Measurements from ENCODE around the gene ATP6V1B1.

Gene ATP6V1B1

GRCh38 chr2:70979180-70979488, 43.4 kb downstream of the ATP6V1B1 start:
- H3K27ac ChIP-seq, result no peak overlapping the region
- TF ChIP-seq CTCF (IDR thresholded peaks at IDR 0.05) (no peak), ZFX (IDR thresholded peaks at IDR 0.05; ENCODE audit: borderline replicate concordance) (no peak)

- no peak overlapping the region for H3K27ac ChIP-seq
- TF ChIP-seq CTCF (IDR thresholded peaks at IDR 0.05) (no peak), ZFX (IDR thresholded peaks at IDR 0.05; ENCODE audit: borderline replicate concordance) (no peak)
These were observed 43.9 kb downstream of the ATP6V1B1 start for GRCh38 chr2:70979626-70980025.

GRCh38 chr2:70981421-70981820, 45.7 kb downstream of the ATP6V1B1 start:
- no peak for TF ChIP-seq ZFX (IDR thresholded peaks at IDR 0.05; ENCODE audit: borderline replicate concordance)
- TF ChIP-seq CTCF (IDR thresholded peaks at IDR 0.05), result no peak
- H3K27ac ChIP-seq, result no peak overlapping the region

- no peak overlapping the region for H3K27ac ChIP-seq
- TF ChIP-seq CTCF (IDR thresholded peaks at IDR 0.05) (no peak), ZFX (IDR thresholded peaks at IDR 0.05; ENCODE audit: borderline replicate concordance) (no peak)
These were observed 46.4 kb downstream of the ATP6V1B1 start for GRCh38 chr2:70981866-70982810.

GRCh38 chr2:70982971-70983370, 47.3 kb downstream of the ATP6V1B1 start:
- TF ChIP-seq CTCF (IDR thresholded peaks at IDR 0.05), result no peak
- no peak for TF ChIP-seq ZFX (IDR thresholded peaks at IDR 0.05; ENCODE audit: borderline replicate concordance)
- H3K27ac ChIP-seq, result no peak overlapping the region

GRCh38 chr2:70983506-70984227, 48.0 kb downstream of the ATP6V1B1 start:
- TF ChIP-seq ZFX (IDR thresholded peaks at IDR 0.05; ENCODE audit: borderline replicate concordance), result no peak
- TF ChIP-seq CTCF (IDR thresholded peaks at IDR 0.05), result no peak

GRCh38 chr2:70984228-70984575, 48.5 kb downstream of the ATP6V1B1 start:
- TF ChIP-seq CTCF (IDR thresholded peaks at IDR 0.05) (no peak), ZFX (IDR thresholded peaks at IDR 0.05; ENCODE audit: borderline replicate concordance) (no peak)

More at GRCh38 chr2:70983506-70984227, 48.0 kb downstream of the ATP6V1B1 start:
- no peak overlapping the region for H3K27ac ChIP-seq

More at GRCh38 chr2:70984228-70984575, 48.5 kb downstream of the ATP6V1B1 start:
- no peak overlapping the region for H3K27ac ChIP-seq
